Stomach (tissue), 4 donors: ENCODE results near the gene WWOX.

Experiments used
- CTCF ChIP-seq, 7 experiments: fragments of 450-650 bp in 4 of 7; fragments of 200-600 bp in 3 of 7; sonication (generic) in 3 of 7; IDR thresholded peaks; one replicate each; pipeline ENCODE4 v1.5.1; 2016 to 2019; ENCODE audit warnings: antibody characterized with exemption in 7 of 7, control low read depth in 2 of 7, mild to moderate bottlenecking in 1 of 7
- EP300 ChIP-seq: sonication (generic); formaldehyde crosslinking; IDR thresholded peaks from one replicate; pipeline ENCODE4 v1.6.1; 2017; ENCODE audit warnings: antibody characterized with exemption
- POLR2A ChIP-seq, 4 donors: fragments of 450-650 bp; IDR thresholded peaks; one replicate each; pipeline ENCODE4 v1.6.1; 2016; ENCODE audit warnings: antibody characterized with exemption in 4 of 4, control low read depth in 2 of 4, mild to moderate bottlenecking in 1 of 4, moderate library complexity in 1 of 4

GRCh38 chr16:78395035-78395434 lies 295.6 kb downstream of the WWOX start:
- TF ChIP-seq POLR2A (IDR thresholded peaks at IDR 0.05) (no peak), CTCF (IDR thresholded peaks at IDR 0.05) (no peak), EP300 (no peak)
